ENCODE measurements around the gene FBXW9. TPM values are rescaled to one million over a fixed set of nuclear protein-coding genes. Genes with fewer than 3 reads are reported as not detected.

FBXW9 gene
- polyA plus RNA-seq, 3 donors, result 4.4 to 7.2 (median 5.1) TPM

DNA sequence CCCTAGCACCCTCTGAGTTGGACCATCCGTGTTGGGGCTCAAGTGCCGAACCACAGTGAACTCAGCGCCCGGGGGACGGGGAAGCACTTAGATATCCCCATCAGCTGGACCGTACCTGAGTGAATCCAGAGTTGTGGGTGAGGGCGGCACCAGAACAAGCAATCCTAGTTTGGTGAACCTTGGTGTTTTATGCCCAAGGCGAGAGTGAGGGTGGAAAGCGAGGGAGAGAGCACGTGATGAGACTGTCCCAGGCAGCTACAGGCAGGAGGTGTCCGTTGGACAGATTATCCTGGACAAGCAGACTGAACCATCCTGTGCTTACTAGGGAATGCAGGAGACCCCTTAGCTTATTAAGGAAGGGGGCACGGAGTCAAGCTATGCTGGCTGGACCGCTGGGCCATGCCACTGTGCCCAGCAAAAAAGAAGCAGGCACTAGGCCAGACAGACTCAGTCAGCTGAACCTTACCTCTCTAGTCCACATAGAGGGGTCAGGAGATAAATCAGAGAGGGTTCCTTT, 41.5 kb upstream of the FBXW9 start:
- 4% methylated on average over 11 of the region's 13 CpGs for WGBS (ENCODE audit: insufficient coverage)
- H3K4me2 ChIP-seq (replicated peaks; ENCODE audit: extremely low read depth, low read length, poor library complexity, severe bottlenecking), result peak overlapping the region; percentile 92
- Mint-ChIP-seq H3K4me1 (peaks cover 34% of the 10 kb centered on the region), H3K4me3 (peak overlapping the region; percentile 99), H3K36me3 (peaks cover 24 to 42% of the 10 kb centered on the region in 2 donors), H3K27ac (peak overlapping the region in 6 of 7 donors; percentile 92 to 98 (median 96)), H3K27me3 (ENCODE audit: low read depth in 3 of 3) (peaks cover 0 to 2% (median 0%) of the 10 kb centered on the region in 3 donors), H3K9me3 (no peaks in the 10 kb centered on the region)
- H4K20me1 ChIP-seq (ENCODE audit: insufficient read depth, low read length), result peaks cover 11% of the 10 kb centered on the region
- peaks cover 46% of the 10 kb centered on the region for H3K79me2 ChIP-seq (ENCODE audit: insufficient read depth, low read length)
- H3K4me3 ChIP-seq (replicated peaks in 1 of 3; ENCODE audit: low read depth in 2 of 3, low read length in 3 of 3), result peak overlapping the region; percentile 66 to 97 (median 81)
- TF ChIP-seq, protein P1, sequence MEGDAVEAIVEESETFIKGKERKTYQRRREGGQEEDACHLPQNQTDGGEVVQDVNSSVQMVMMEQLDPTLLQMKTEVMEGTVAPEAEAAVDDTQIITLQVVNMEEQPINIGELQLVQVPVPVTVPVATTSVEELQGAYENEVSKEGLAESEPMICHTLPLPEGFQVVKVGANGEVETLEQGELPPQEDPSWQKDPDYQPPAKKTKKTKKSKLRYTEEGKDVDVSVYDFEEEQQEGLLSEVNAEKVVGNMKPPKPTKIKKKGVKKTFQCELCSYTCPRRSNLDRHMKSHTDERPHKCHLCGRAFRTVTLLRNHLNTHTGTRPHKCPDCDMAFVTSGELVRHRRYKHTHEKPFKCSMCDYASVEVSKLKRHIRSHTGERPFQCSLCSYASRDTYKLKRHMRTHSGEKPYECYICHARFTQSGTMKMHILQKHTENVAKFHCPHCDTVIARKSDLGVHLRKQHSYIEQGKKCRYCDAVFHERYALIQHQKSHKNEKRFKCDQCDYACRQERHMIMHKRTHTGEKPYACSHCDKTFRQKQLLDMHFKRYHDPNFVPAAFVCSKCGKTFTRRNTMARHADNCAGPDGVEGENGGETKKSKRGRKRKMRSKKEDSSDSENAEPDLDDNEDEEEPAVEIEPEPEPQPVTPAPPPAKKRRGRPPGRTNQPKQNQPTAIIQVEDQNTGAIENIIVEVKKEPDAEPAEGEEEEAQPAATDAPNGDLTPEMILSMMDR (IDR thresholded peaks at IDR 0.05), result no peak
- intact Hi-C loops (cut with micrococcal nuclease), result loop anchor here in 1 of 2 donors (2.0 to 5.0 kb wide), 2 partner anchors 15 to 56 kb away; partner anchors contain the start of genes DHPS and TNPO2
- H3K9ac ChIP-seq (ENCODE audit: insufficient read depth, low read length, poor library complexity, severe bottlenecking), result peak overlapping the region; percentile 74
- no peaks in the 10 kb centered on the region for H3K27me3 ChIP-seq (ENCODE audit: control insufficient read depth in 2 of 2, insufficient read depth in 2 of 2, low read length in 2 of 2)
- no peak for DNase-seq
- peaks cover 7 to 24% of the 10 kb centered on the region in 2 donors for H3K36me3 ChIP-seq (replicated peaks in 1 of 2; ENCODE audit: control insufficient read depth in 1 of 2, insufficient read depth in 2 of 2, low read length in 2 of 2)
- H3K9me3 ChIP-seq (replicated peaks in 1 of 2; ENCODE audit: control insufficient read depth in 1 of 2, insufficient read depth in 1 of 2, low read length in 2 of 2), result no peaks in the 10 kb centered on the region
- H3K4me1 ChIP-seq (ENCODE audit: control insufficient read depth in 1 of 2, insufficient read depth in 2 of 2, low read length in 2 of 2), result peaks cover 35 to 41% of the 10 kb centered on the region in 2 donors
- H2AFZ ChIP-seq (ENCODE audit: insufficient read depth, low read depth, low read length, poor library complexity, severe bottlenecking), result peak overlapping the region; percentile 85
- peak overlapping the region; percentile 46 to 93 for H3K27ac ChIP-seq (ENCODE audit: low read depth in 1 of 2, low read length in 2 of 2)

DNA sequence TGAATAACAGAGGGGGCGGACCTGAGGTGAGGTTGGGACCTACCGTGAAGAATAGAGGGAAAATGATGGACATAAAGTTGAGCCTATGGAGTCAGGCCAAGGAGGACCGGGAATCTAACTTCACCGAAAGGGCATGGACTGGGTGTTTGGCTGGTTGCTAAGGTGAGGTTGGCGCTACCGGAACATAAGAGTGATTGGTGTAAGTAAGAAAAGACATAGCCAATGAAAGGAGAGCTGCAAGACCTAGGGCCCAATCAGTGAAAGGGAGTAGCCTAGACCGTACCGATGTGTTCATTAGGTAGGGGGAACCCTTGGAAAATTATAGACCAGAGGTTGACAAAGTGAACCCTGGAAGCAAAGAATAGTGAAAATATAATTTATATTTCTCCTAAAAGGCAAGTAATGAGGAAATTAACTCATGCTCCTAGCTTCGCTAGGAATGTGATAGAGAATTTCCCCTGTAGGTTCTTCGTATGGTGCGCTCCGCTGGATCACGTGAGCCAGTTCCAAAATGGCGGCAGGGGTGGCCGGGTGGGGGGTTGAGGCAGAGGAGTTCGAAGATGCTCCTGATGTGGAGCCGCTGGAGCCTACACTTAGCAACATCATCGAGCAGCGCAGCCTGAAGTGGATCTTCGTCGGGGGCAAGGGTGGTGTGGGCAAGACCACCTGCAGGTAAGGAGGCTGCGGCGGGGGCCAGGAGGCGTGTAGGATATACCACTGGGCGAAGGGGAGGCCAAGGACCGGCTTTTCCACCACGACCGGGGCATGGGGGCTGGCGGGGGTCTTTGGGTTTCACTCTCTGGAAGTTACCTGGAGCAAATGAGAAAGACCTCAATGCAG, 40.8 kb upstream of the FBXW9 start, which contains the start of gene GET3:
Gene GET3, plus strand, starts transcription at position 503 of the 840 bp plus-strand sequence. Its CDS starts 9 bp downstream, at position 512.
- H3K36me3 ChIP-seq (replicated peaks in 1 of 2; ENCODE audit: control insufficient read depth in 1 of 2, insufficient read depth in 2 of 2, low read length in 2 of 2), result peaks cover 4 to 21% of the 10 kb centered on the region in 2 donors
- peaks cover 53% of the 10 kb centered on the region for H3K79me2 ChIP-seq (ENCODE audit: insufficient read depth, low read length)
- peaks cover 42 to 47% of the 10 kb centered on the region in 2 donors for H3K4me1 ChIP-seq (ENCODE audit: control insufficient read depth in 1 of 2, insufficient read depth in 2 of 2, low read length in 2 of 2)
- H3K9me3 ChIP-seq (replicated peaks in 1 of 2; ENCODE audit: control insufficient read depth in 1 of 2, insufficient read depth in 1 of 2, low read length in 2 of 2), result no peaks in the 10 kb centered on the region
- H3K27ac ChIP-seq (ENCODE audit: low read depth in 1 of 2, low read length in 2 of 2), result peak within 1 kb of the TSS; percentile 46 to 93
- Mint-ChIP-seq H3K4me3 (peak within 1 kb of the TSS; percentile 99), H3K36me3 (peaks cover 19 to 37% of the 10 kb centered on the region in 2 donors), H3K9me3 (no peaks in the 10 kb centered on the region), H3K27me3 (ENCODE audit: low read depth in 3 of 3) (peaks cover 0 to 2% (median 2%) of the 10 kb centered on the region in 3 donors), H3K4me1 (peaks cover 39% of the 10 kb centered on the region), H3K27ac (peak within 1 kb of the TSS; percentile 92 to 98 (median 96))
- TF ChIP-seq, protein P1 (IDR thresholded peaks at IDR 0.05), result no peak
- no peaks in the 10 kb centered on the region for H3K27me3 ChIP-seq (ENCODE audit: control insufficient read depth in 2 of 2, insufficient read depth in 2 of 2, low read length in 2 of 2)
- peaks cover 18% of the 10 kb centered on the region for H4K20me1 ChIP-seq (ENCODE audit: insufficient read depth, low read length)
- peak within 1 kb of the TSS; percentile 92 for H3K4me2 ChIP-seq (replicated peaks; ENCODE audit: extremely low read depth, low read length, poor library complexity, severe bottlenecking)
- peak within 1 kb of the TSS; percentile 85 for H2AFZ ChIP-seq (ENCODE audit: insufficient read depth, low read depth, low read length, poor library complexity, severe bottlenecking)
- DNase-seq, result peak; percentile 86 to 93 (median 93)
- 0% methylated on average over 25 of the region's 29 CpGs for WGBS (ENCODE audit: insufficient coverage)
- H3K4me3 ChIP-seq (replicated peaks in 1 of 3; ENCODE audit: low read depth in 2 of 3, low read length in 3 of 3), result peak within 1 kb of the TSS; percentile 66 to 97 (median 81)
- intact Hi-C loops (cut with micrococcal nuclease), result loop anchor here in 1 of 2 donors (2.0 to 5.0 kb wide), 2 partner anchors 14 to 55 kb away; partner anchors contain the start of genes DHPS and TNPO2
- H3K9ac ChIP-seq (ENCODE audit: insufficient read depth, low read length, poor library complexity, severe bottlenecking), result peak within 1 kb of the TSS; percentile 74

All from CD14-positive monocyte (primary cell).